HepG2 (cell line): ENCODE results near the gene ZFP62. TPM values are rescaled to one million over a fixed set of nuclear protein-coding genes. Genes with fewer than 3 reads are reported as not detected.

Source experiments
- TFE3 ChIP-seq: IDR thresholded peaks from 2 replicates; pipeline ENCODE4 v1.6.1; 2016
- ZMAT3 ChIP-seq: sonication (generic); formaldehyde crosslinking; conservative IDR thresholded peaks from 2 replicates; pipeline ENCODE4 v1.7.0; 2021; ENCODE audit warnings: missing genetic modification reagents
- ZNF687 ChIP-seq: sonication (generic); formaldehyde crosslinking; IDR thresholded peaks from 2 replicates; pipeline ENCODE4 v1.5.1; 2020; ENCODE audit warnings: mild to moderate bottlenecking, missing genetic modification reagents, moderate library complexity
- ZSCAN20 ChIP-seq: sonication (generic); formaldehyde crosslinking; IDR thresholded peaks from 2 replicates; pipeline ENCODE4 v1.4.0; 2020; ENCODE audit warnings: missing genetic modification reagents, mild to moderate bottlenecking, borderline replicate concordance
- polyA plus RNA-seq, 8 experiments: library from polyadenylated mRNA; depleted of rRNA in 3 of 8; stranded (reverse) in 7 of 8; unstranded in 1 of 8; fragments of >200 nt; fragmentation: Illumina TruSeq in 4 of 8; extraction: Trizol in 4 of 8; gene quantifications; 2 replicates each; pipeline versions ENCODE4 v1.2.1 to v1.2.3, GENCODE V29; 2011 to 2016; ENCODE audit warnings: low read depth in 4 of 8, missing spikeins in 1 of 8, mixed read lengths in 1 of 8; ENCODE audit not compliant: insufficient read depth in 1 of 8
- total RNA-seq, 5 experiments: library from RNA; depleted of rRNA; stranded (reverse); fragments of >200 nt; fragmentation: Illumina TruSeq; extraction: Trizol; gene quantifications; 2 replicates each; pipeline ENCODE4 v1.2.3, GENCODE V29; 2016; ENCODE audit warnings: low read depth in 1 of 5
- TF ChIP-seq, protein P1 (sequence below), 2 experiments: IDR thresholded peaks; 2 replicates each; pipeline ENCODE4 v1.6.1; 2011 to 2012; ENCODE audit warnings: low read length in 2 of 2, borderline replicate concordance in 1 of 2, low read depth in 1 of 2, mild to moderate bottlenecking in 1 of 2, moderate library complexity in 1 of 2

ZFP62 gene
- total and polyA plus RNA-seq, 2 of the 13 experiments (the other 11 are each of a cell fraction or from before 2014, with no cell fraction given), result 8.2 to 19.4 TPM

GRCh38 chr5:180806351-180807011, 54.6 kb downstream of the ZFP62 start (continued):
- 0 out of 2 replicates have a peak, but pooled peaks have one; percentile 15 for TF ChIP-seq ZMAT3 (CRISPR knock-in tag)
- peak; percentile 40; the same call in 1 of the 2 replicates for TF ChIP-seq ZNF687 (CRISPR knock-in tag)
- TF ChIP-seq TFE3 (CRISPR knock-in tag), result 0 out of 2 replicates have a peak, but pooled peaks have one; percentile 14
- TF ChIP-seq ZSCAN20 (CRISPR knock-in tag), result no peak
- TF ChIP-seq, protein P1, sequence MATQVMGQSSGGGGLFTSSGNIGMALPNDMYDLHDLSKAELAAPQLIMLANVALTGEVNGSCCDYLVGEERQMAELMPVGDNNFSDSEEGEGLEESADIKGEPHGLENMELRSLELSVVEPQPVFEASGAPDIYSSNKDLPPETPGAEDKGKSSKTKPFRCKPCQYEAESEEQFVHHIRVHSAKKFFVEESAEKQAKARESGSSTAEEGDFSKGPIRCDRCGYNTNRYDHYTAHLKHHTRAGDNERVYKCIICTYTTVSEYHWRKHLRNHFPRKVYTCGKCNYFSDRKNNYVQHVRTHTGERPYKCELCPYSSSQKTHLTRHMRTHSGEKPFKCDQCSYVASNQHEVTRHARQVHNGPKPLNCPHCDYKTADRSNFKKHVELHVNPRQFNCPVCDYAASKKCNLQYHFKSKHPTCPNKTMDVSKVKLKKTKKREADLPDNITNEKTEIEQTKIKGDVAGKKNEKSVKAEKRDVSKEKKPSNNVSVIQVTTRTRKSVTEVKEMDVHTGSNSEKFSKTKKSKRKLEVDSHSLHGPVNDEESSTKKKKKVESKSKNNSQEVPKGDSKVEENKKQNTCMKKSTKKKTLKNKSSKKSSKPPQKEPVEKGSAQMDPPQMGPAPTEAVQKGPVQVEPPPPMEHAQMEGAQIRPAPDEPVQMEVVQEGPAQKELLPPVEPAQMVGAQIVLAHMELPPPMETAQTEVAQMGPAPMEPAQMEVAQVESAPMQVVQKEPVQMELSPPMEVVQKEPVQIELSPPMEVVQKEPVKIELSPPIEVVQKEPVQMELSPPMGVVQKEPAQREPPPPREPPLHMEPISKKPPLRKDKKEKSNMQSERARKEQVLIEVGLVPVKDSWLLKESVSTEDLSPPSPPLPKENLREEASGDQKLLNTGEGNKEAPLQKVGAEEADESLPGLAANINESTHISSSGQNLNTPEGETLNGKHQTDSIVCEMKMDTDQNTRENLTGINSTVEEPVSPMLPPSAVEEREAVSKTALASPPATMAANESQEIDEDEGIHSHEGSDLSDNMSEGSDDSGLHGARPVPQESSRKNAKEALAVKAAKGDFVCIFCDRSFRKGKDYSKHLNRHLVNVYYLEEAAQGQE (IDR thresholded peaks at IDR 0.05; ENCODE audit: borderline replicate concordance in 1 of 2, low read depth in 1 of 2, low read length in 2 of 2), result no peak
